Suprapubic skin (tissue), 4 donors: ENCODE measurements around the gene ANKRD22. TPM values are rescaled to one million over a fixed set of nuclear protein-coding genes. Genes with fewer than 3 reads are reported as not detected.

Source experiments
- DNase-seq, 2 donors: peaks; one replicate each; pipeline ENCODE4 v3.0.0-alpha.2; 2019; ENCODE audit warnings: low spot score in 2 of 2
- H3K27ac ChIP-seq: fragments of 200-600 bp; sonication (generic); one replicate; pipeline ENCODE4 v1.5.1; 2019
- H3K27me3 ChIP-seq: fragments of 200-600 bp; sonication (generic); one replicate; pipeline ENCODE4 v1.5.1; 2019
- H3K36me3 ChIP-seq: fragments of 200-600 bp; sonication (generic); one replicate; pipeline ENCODE4 v1.5.1; 2019
- H3K4me1 ChIP-seq: fragments of 200-600 bp; sonication (generic); one replicate; pipeline ENCODE4 v1.5.1; 2019
- H3K4me3 ChIP-seq: fragments of 200-600 bp; sonication (generic); one replicate; pipeline ENCODE4 v1.5.1; 2019; ENCODE audit warnings: mild to moderate bottlenecking
- H3K9me3 ChIP-seq: fragments of 200-600 bp; sonication (generic); one replicate; pipeline ENCODE4 v1.5.1; 2019
- CTCF ChIP-seq, 2 donors: fragments of 200-600 bp in 1 of 2; fragments of 450-650 bp in 1 of 2; sonication (generic) in 1 of 2; IDR thresholded peaks; one replicate each; pipeline ENCODE4 v1.5.1; 2016 to 2019; ENCODE audit warnings: antibody characterized with exemption in 2 of 2, mild to moderate bottlenecking in 1 of 2, moderate library complexity in 1 of 2
- EP300 ChIP-seq: sonication (generic); formaldehyde crosslinking; IDR thresholded peaks from one replicate; pipeline ENCODE4 v1.6.1; 2017; ENCODE audit warnings: antibody characterized with exemption
- POLR2A ChIP-seq, 2 donors: fragments of 450-650 bp; IDR thresholded peaks; one replicate each; pipeline ENCODE4 v1.6.1; 2017; ENCODE audit warnings: antibody characterized with exemption in 2 of 2, mild to moderate bottlenecking in 2 of 2, moderate library complexity in 2 of 2
- POLR2AphosphoS5 ChIP-seq, 3 donors: sonication (generic); formaldehyde crosslinking; IDR thresholded peaks; one replicate each; pipeline ENCODE4 v1.6.1; 2017; ENCODE audit warnings: antibody characterized with exemption in 3 of 3
- WGBS: methylation state at CpG from one replicate; pipeline ENCODE4 v1.1.5; 2018; 5-methylcytosine and 5-hydroxymethylcytosine counted together
- total RNA-seq, 4 donors: library from RNA; depleted of rRNA; stranded (reverse); fragments of >200 nt; gene quantifications; one replicate each; pipeline ENCODE4 v1.1.0, GENCODE V29; 2016

The ANKRD22 gene
- total RNA-seq, 4 donors from 2014 or later = 19.6 to 30.1 (median 29.3) TPM

GRCh38 chr10:88893611-88894010, 42.0 kb upstream of the ANKRD22 start:
- DNase-seq = no peak
- H3K4me3 ChIP-seq = no peak overlapping the region
- 58% methylated on average over 3 of the region's 3 CpGs for WGBS
- H3K9me3 ChIP-seq = no peaks in the 10 kb centered on the region
- H3K4me1 ChIP-seq = peaks cover 30% of the 10 kb centered on the region
- peak overlapping the region; percentile 50 for H3K27ac ChIP-seq
- no peaks in the 10 kb centered on the region for H3K36me3 ChIP-seq
- H3K27me3 ChIP-seq = no peaks in the 10 kb centered on the region
- peak in 1 of 3 donors; percentile 28 for TF ChIP-seq POLR2AphosphoS5 (IDR thresholded peaks at IDR 0.05)
- no peak for TF ChIP-seq CTCF (IDR thresholded peaks at IDR 0.05)

GRCh38 chr10:88892222-88892967, 40.8 kb upstream of the ANKRD22 start:
- Histone ChIP-seq H3K9me3 (no peaks in the 10 kb centered on the region), H3K4me1 (peaks cover 26% of the 10 kb centered on the region), H3K27me3 (no peaks in the 10 kb centered on the region), H3K4me3 (no peak overlapping the region), H3K27ac (no peak overlapping the region), H3K36me3 (no peaks in the 10 kb centered on the region)
- TF ChIP-seq POLR2A (IDR thresholded peaks at IDR 0.05) (no peak), CTCF (IDR thresholded peaks at IDR 0.05) (no peak), POLR2AphosphoS5 (IDR thresholded peaks at IDR 0.05) (no peak), EP300 (no peak)
- no peak for DNase-seq
- WGBS = 50% methylated on average over 2 of the region's 2 CpGs

GRCh38 chr10:88890681-88891381, 39.2 kb upstream of the ANKRD22 start:
- no peak for TF ChIP-seq CTCF (IDR thresholded peaks at IDR 0.05)
- no peak for TF ChIP-seq POLR2A (IDR thresholded peaks at IDR 0.05)
- no peak for TF ChIP-seq EP300
- no peak for TF ChIP-seq POLR2AphosphoS5 (IDR thresholded peaks at IDR 0.05)
- DNase-seq = no peak
- H3K27me3 ChIP-seq = no peaks in the 10 kb centered on the region
- H3K36me3 ChIP-seq = no peaks in the 10 kb centered on the region
- H3K4me1 ChIP-seq = peaks cover 13% of the 10 kb centered on the region
- 95% methylated on average over 4 of the region's 4 CpGs for WGBS
- no peak overlapping the region for H3K27ac ChIP-seq
- H3K4me3 ChIP-seq = no peak overlapping the region
- H3K9me3 ChIP-seq = no peaks in the 10 kb centered on the region

GRCh38 chr10:88889559-88890337, 38.1 kb upstream of the ANKRD22 start:
- 87% methylated on average over 1 of the region's 1 CpG for WGBS
- peaks cover 13% of the 10 kb centered on the region for H3K4me1 ChIP-seq
- no peaks in the 10 kb centered on the region for H3K27me3 ChIP-seq
- no peak overlapping the region for H3K27ac ChIP-seq
- no peak for DNase-seq
- H3K9me3 ChIP-seq = no peaks in the 10 kb centered on the region
- H3K4me3 ChIP-seq = no peak overlapping the region
- TF ChIP-seq POLR2A (IDR thresholded peaks at IDR 0.05) (no peak), CTCF (IDR thresholded peaks at IDR 0.05) (no peak), POLR2AphosphoS5 (IDR thresholded peaks at IDR 0.05) (no peak), EP300 (no peak)
- H3K36me3 ChIP-seq = no peaks in the 10 kb centered on the region
